ENCODE measurements around the gene AK8. TPM values are rescaled to one million over a fixed set of nuclear protein-coding genes. Genes with fewer than 3 reads are reported as not detected.

AK8 gene
- total and polyA plus RNA-seq, 12 donors: 0.09 to 1.0 (median 0.21) TPM; not detected in 6

- H3K4me3 ChIP-seq: no peak overlapping the region
- no peak for DNase-seq
- H3K27me3 ChIP-seq: peaks cover 0 to 14% (median 10%) of the 10 kb centered on the region in 7 donors
- 86 to 89% methylated on average over 23 of the region's 23 CpGs for WGBS, 2 donors
- intact Hi-C loops (cut with DNase I): no loop called here
- H3K36me3 ChIP-seq: no peaks in the 10 kb centered on the region
- no peaks in the 10 kb centered on the region for H3K4me1 ChIP-seq
- no peak for TF ChIP-seq CTCF (IDR thresholded peaks at IDR 0.05)
- ATAC-seq: no peak
- H3K27ac ChIP-seq: no peak overlapping the region
- H3K9me3 ChIP-seq: no peaks in the 10 kb centered on the region
These were observed 169.2 kb downstream of the AK8 start for GRCh38 chr9:132708769-132709430.

- Histone ChIP-seq H3K36me3 (no peaks in the 10 kb centered on the region), H3K4me3 (no peak overlapping the region), H3K27ac (no peak overlapping the region), H3K27me3 (peaks cover 0 to 14% (median 10%) of the 10 kb centered on the region in 7 donors), H3K4me1 (no peaks in the 10 kb centered on the region), H3K9me3 (no peaks in the 10 kb centered on the region)
- no peak for TF ChIP-seq CTCF (IDR thresholded peaks at IDR 0.05)
- ATAC-seq (no peak), DNase-seq (no peak)
- intact Hi-C loops (cut with DNase I): no loop called here
- 79 to 80% methylated on average over 8 of the region's 8 CpGs for WGBS, 2 donors
These were observed 169.8 kb downstream of the AK8 start for GRCh38 chr9:132708239-132708638.

GRCh38 chr9:132703336-132703735 is 174.7 kb downstream of the AK8 start:
- 41 to 45% methylated on average over 2 of the region's 2 CpGs for WGBS, 2 donors
- intact Hi-C loops (cut with DNase I): no loop called here
- TF ChIP-seq CTCF (IDR thresholded peaks at IDR 0.05): no peak
- ATAC-seq (no peak), DNase-seq (no peak)
- Histone ChIP-seq H3K36me3 (no peaks in the 10 kb centered on the region), H3K4me3 (no peak overlapping the region), H3K27ac (no peak overlapping the region), H3K27me3 (peaks cover 0 to 11% (median 6%) of the 10 kb centered on the region in 7 donors), H3K9me3 (peaks cover 0 to 8% (median 0%) of the 10 kb centered on the region in 11 donors), H3K4me1 (no peaks in the 10 kb centered on the region)

GRCh38 chr9:132702254-132702653 is 175.8 kb downstream of the AK8 start:
- ATAC-seq (no peak), DNase-seq (no peak)
- TF ChIP-seq CTCF (IDR thresholded peaks at IDR 0.05): no peak
- Histone ChIP-seq H3K9me3 (peaks cover 0 to 19% (median 10%) of the 10 kb centered on the region in 11 donors), H3K4me1 (no peaks in the 10 kb centered on the region), H3K4me3 (no peak overlapping the region), H3K36me3 (no peaks in the 10 kb centered on the region), H3K27me3 (peaks cover 0 to 11% (median 6%) of the 10 kb centered on the region in 7 donors), H3K27ac (no peak overlapping the region)
- intact Hi-C loops (cut with DNase I): no loop called here
- 4 to 45% methylated on average over 1 of the region's 1 CpG for WGBS, 2 donors
